Measurements from ENCODE around the gene KPNA6. TPM values are rescaled to one million over a fixed set of nuclear protein-coding genes. Genes with fewer than 3 reads are reported as not detected.
"Not testable (repeated sequence)": the region's sequence is repeated elsewhere in the genome, so short reads cannot be mapped to it uniquely, and the experiment has no call there.

KPNA6 gene
- 30.8 and 36.0 TPM in 2 replicates for total RNA-seq (2014; rRNA removed; shearing (Covaris generic))

GRCh38 chr1:32107742-32108661 lies at the start of gene KPNA6:
Gene KPNA6 (plus strand): TSS chr1:32108056. CDS start chr1:32108131, 75 bp downstream.
- in situ Hi-C loops (cut with HindIII; ENCODE audit: low sequenced_read_pairs), result no loop called here
- DNase-seq (ENCODE audit: low spot score), result peak; percentile 95

- in situ Hi-C loops (cut with HindIII; ENCODE audit: low sequenced_read_pairs), result no loop called here
- no peak for DNase-seq (ENCODE audit: low spot score)
These were observed 46.9 kb upstream of the KPNA6 start for GRCh38 chr1:32060914-32061313.

GRCh38 chr1:32062867-32063230 lies 45.0 kb upstream of the KPNA6 start:
- no peak for DNase-seq (ENCODE audit: low spot score)
- in situ Hi-C loops (cut with HindIII; ENCODE audit: low sequenced_read_pairs), result no loop called here

GRCh38 chr1:32063261-32063681 lies 44.6 kb upstream of the KPNA6 start:
- DNase-seq (ENCODE audit: low spot score), result peak; percentile 75
- in situ Hi-C loops (cut with HindIII; ENCODE audit: low sequenced_read_pairs), result no loop called here

GRCh38 chr1:32065613-32066488 lies 42.0 kb upstream of the KPNA6 start:
- DNase-seq (ENCODE audit: low spot score); in situ Hi-C loops (cut with HindIII; ENCODE audit: low sequenced_read_pairs): not testable (repeated sequence)

- in situ Hi-C loops (cut with HindIII; ENCODE audit: low sequenced_read_pairs), result no loop called here
- DNase-seq (ENCODE audit: low spot score), result peak; percentile 19
These were observed 41.4 kb upstream of the KPNA6 start for GRCh38 chr1:32066489-32066873.

- in situ Hi-C loops (cut with HindIII; ENCODE audit: low sequenced_read_pairs), result no loop called here
- no peak for DNase-seq (ENCODE audit: low spot score)
These were observed 38.8 kb upstream of the KPNA6 start for GRCh38 chr1:32068957-32069588.

GRCh38 chr1:32071758-32072621 lies 35.9 kb upstream of the KPNA6 start:
- DNase-seq (ENCODE audit: low spot score), result peak; percentile 23
- in situ Hi-C loops (cut with HindIII; ENCODE audit: low sequenced_read_pairs), result no loop called here

GRCh38 chr1:32072622-32073298 lies 35.1 kb upstream of the KPNA6 start, which contains the start of gene TMEM39B:
Gene TMEM39B (plus strand): TSS chr1:32072939. CDS start chr1:32073048, 109 bp downstream.
- in situ Hi-C loops (cut with HindIII; ENCODE audit: low sequenced_read_pairs), result no loop called here
- peak; percentile 95 for DNase-seq (ENCODE audit: low spot score)

- in situ Hi-C loops (cut with HindIII; ENCODE audit: low sequenced_read_pairs), result no loop called here
- DNase-seq (ENCODE audit: low spot score), result no peak
These were observed 34.3 kb upstream of the KPNA6 start for GRCh38 chr1:32073299-32074229.

- in situ Hi-C loops (cut with HindIII; ENCODE audit: low sequenced_read_pairs), result no loop called here
- no peak for DNase-seq (ENCODE audit: low spot score)
These were observed 33.0 kb upstream of the KPNA6 start for GRCh38 chr1:32074841-32075240.

- in situ Hi-C loops (cut with HindIII; ENCODE audit: low sequenced_read_pairs), result no loop called here
- no peak for DNase-seq (ENCODE audit: low spot score)
These were observed 30.4 kb upstream of the KPNA6 start for GRCh38 chr1:32077451-32077850.

GRCh38 chr1:32082022-32082421 lies 25.8 kb upstream of the KPNA6 start:
- in situ Hi-C loops (cut with HindIII; ENCODE audit: low sequenced_read_pairs), result no loop called here
- DNase-seq (ENCODE audit: low spot score), result no peak

GRCh38 chr1:32086381-32086780 lies 21.5 kb upstream of the KPNA6 start:
- in situ Hi-C loops (cut with HindIII; ENCODE audit: low sequenced_read_pairs), result not testable (repeated sequence)

GRCh38 chr1:32091176-32091575 lies 16.7 kb upstream of the KPNA6 start:
- in situ Hi-C loops (cut with HindIII; ENCODE audit: low sequenced_read_pairs), result no loop called here
- DNase-seq (ENCODE audit: low spot score), result no peak

More at GRCh38 chr1:32086381-32086780, 21.5 kb upstream of the KPNA6 start:
- DNase-seq (ENCODE audit: low spot score), result not testable (repeated sequence)

GRCh38 chr1:32091591-32091990 lies 16.3 kb upstream of the KPNA6 start:
- in situ Hi-C loops (cut with HindIII; ENCODE audit: low sequenced_read_pairs), result no loop called here
- DNase-seq (ENCODE audit: low spot score), result no peak
